IMR-90 (cell line): ENCODE results near the gene TTC9. TPM values are rescaled to one million over a fixed set of nuclear protein-coding genes. Genes with fewer than 3 reads are reported as not detected.

Experiments
- ATAC-seq: fragments of 200-7000 bp; cut with Tn5 transposase; 2 replicates; pipeline ENCODE4 v1.9.1; 2020; ENCODE audit warnings: low read depth, mild to moderate bottlenecking, moderate library complexity
- BruUV-seq: library from RNA; stranded (reverse); fragments of 400-500 nt; replicated peaks from 2 replicates; lab custom pipeline; 2021; lab: Mats Ljungman, UMichigan
- CTCF ChIA-PET: fragments of 300-600 bp; formaldehyde crosslinking; extraction: SDS; loops from one replicate; lab custom pipeline; 2021; ENCODE audit warnings: antibody characterized with exemption; lab: Yijun Ruan, JAX
- POLR2A ChIA-PET: fragments of 300-600 bp; sonication (Branson Sonifier 250); formaldehyde crosslinking; loops from one replicate; lab custom pipeline; 2022; ENCODE audit warnings: antibody characterized with exemption; ENCODE audit not compliant: unreplicated experiment; lab: Charles Lee
- DNase-seq: peaks from one replicate; pipeline ENCODE4 v3.0.0; 2013
- H2AFZ ChIP-seq: replicated peaks from 2 replicates; pipeline ENCODE3; 2013; ENCODE audit warnings: low read length, mild to moderate bottlenecking; ENCODE audit not compliant: poor library complexity
- H2AK5ac ChIP-seq: 2 replicates; pipeline ENCODE4 v1.6.1; 2013; ENCODE audit warnings: low read depth, low read length, inconsistent platforms
- H2AK9ac ChIP-seq: replicated peaks from 2 replicates; pipeline ENCODE3; 2013; ENCODE audit warnings: mild to moderate bottlenecking, low read depth, low read length, moderate library complexity; ENCODE audit not compliant: poor library complexity
- H2BK120ac ChIP-seq: 2 replicates; pipeline ENCODE4 v1.6.1; 2013; ENCODE audit warnings: low read depth, low read length, inconsistent platforms
- H2BK15ac ChIP-seq: 3 replicates; pipeline ENCODE4 v1.6.1; 2013; ENCODE audit warnings: low read depth, low read length, inconsistent platforms
- H2BK20ac ChIP-seq: 2 replicates; pipeline ENCODE4 v1.6.1; 2013; ENCODE audit warnings: low read depth, mild to moderate bottlenecking, inconsistent platforms, low read length, moderate library complexity
- H2BK5ac ChIP-seq: 2 replicates; pipeline ENCODE4 v1.6.1; 2013; ENCODE audit warnings: mild to moderate bottlenecking, low read depth, low read length, inconsistent platforms; ENCODE audit not compliant: poor library complexity, severe bottlenecking
- H3K14ac ChIP-seq: replicated peaks from 2 replicates; pipeline ENCODE4 v1.6.1; 2013; ENCODE audit warnings: low read depth, low read length, inconsistent platforms
- H3K18ac ChIP-seq: 2 replicates; pipeline ENCODE4 v1.6.1; 2013; ENCODE audit warnings: low read depth, low read length, control low read depth
- H3K23ac ChIP-seq: 2 replicates; pipeline ENCODE4 v1.6.1; 2013; ENCODE audit warnings: low read depth, low read length, inconsistent platforms
- H3K27ac ChIP-seq: 2 replicates; pipeline ENCODE4 v1.5.1; 2013; ENCODE audit warnings: mild to moderate bottlenecking, control low read depth, low read length; ENCODE audit not compliant: insufficient read depth
- H3K27me3 ChIP-seq: 2 replicates; pipeline ENCODE4 v1.6.1; 2013; ENCODE audit warnings: low read length; ENCODE audit not compliant: control insufficient read depth, insufficient read depth
- H3K36me3 ChIP-seq: 2 replicates; pipeline ENCODE4 v1.6.1; 2013; ENCODE audit warnings: low read length, mixed read lengths; ENCODE audit not compliant: control insufficient read depth, insufficient read depth
- H3K4ac ChIP-seq: 2 replicates; pipeline ENCODE4 v1.6.1; 2013; ENCODE audit warnings: low read depth, low read length, inconsistent platforms
- H3K4me1 ChIP-seq: 2 replicates; pipeline ENCODE4 v1.6.1; 2013; ENCODE audit warnings: low read length, mixed read lengths; ENCODE audit not compliant: control insufficient read depth, insufficient read depth
- H3K4me2 ChIP-seq: 2 replicates; pipeline ENCODE4 v1.6.1; 2013; ENCODE audit warnings: low read depth, mild to moderate bottlenecking, control low read depth, low read length, moderate library complexity
- H3K4me3 ChIP-seq: 2 replicates; pipeline ENCODE4 v1.5.1; 2013; ENCODE audit warnings: low read depth, mild to moderate bottlenecking, control low read depth, low read length, moderate library complexity; ENCODE audit not compliant: insufficient read depth
- H3K56ac ChIP-seq: 2 replicates; pipeline ENCODE4 v1.6.1; 2013; ENCODE audit warnings: low read length, inconsistent platforms; ENCODE audit not compliant: insufficient read depth; ENCODE audit errors: extremely low read depth
- H3K79me1 ChIP-seq, 2 experiments: 2 replicates each; pipeline ENCODE4 v1.6.1; 2013; ENCODE audit warnings: low read length in 2 of 2, inconsistent platforms in 1 of 2, low read depth in 1 of 2
- H3K9ac ChIP-seq: 2 replicates; pipeline ENCODE4 v1.6.1; 2013; ENCODE audit warnings: low read depth, low read length, control low read depth
- H3K9me1 ChIP-seq: 2 replicates; pipeline ENCODE4 v1.6.1; 2013; ENCODE audit warnings: low read length, inconsistent platforms; ENCODE audit not compliant: insufficient read depth
- H3K9me3 ChIP-seq: 2 replicates; pipeline ENCODE4 v1.6.1; 2013; ENCODE audit warnings: low read length; ENCODE audit not compliant: control insufficient read depth, insufficient read depth
- H4K20me1 ChIP-seq: 2 replicates; pipeline ENCODE4 v1.6.1; 2013; ENCODE audit warnings: low read length, inconsistent platforms; ENCODE audit not compliant: insufficient read depth
- H4K5ac ChIP-seq: 2 replicates; pipeline ENCODE4 v1.6.1; 2013; ENCODE audit warnings: mild to moderate bottlenecking, low read depth, low read length, control low read depth
- H4K8ac ChIP-seq, 2 experiments: 2 replicates each; pipeline ENCODE4 v1.6.1; 2013; ENCODE audit warnings: low read depth in 2 of 2, low read length in 2 of 2, control low read depth in 1 of 2, inconsistent platforms in 1 of 2
- H4K91ac ChIP-seq: 2 replicates; pipeline ENCODE4 v1.6.1; 2013; ENCODE audit warnings: low read depth, low read length, inconsistent platforms; ENCODE audit not compliant: insufficient read depth
- ELK1 ChIP-seq: fragments of 150-350 bp; IDR thresholded peaks from 2 replicates; pipeline ENCODE4 v1.6.1; 2016; ENCODE audit warnings: low read depth, mild to moderate bottlenecking, low read length, moderate library complexity, borderline replicate concordance
- RAD21 ChIP-seq: IDR thresholded peaks from 2 replicates; pipeline ENCODE4 v1.6.1; 2012; ENCODE audit warnings: low read length, improper control_type of control experiment
- WGBS, 2 experiments: methylation state at CpG; one replicate each; pipeline versions ENCODE4 v1.1.5 to v1.1.7; 2013; ENCODE audit warnings: missing lambda C conversion rate in 2 of 2; ENCODE audit not compliant: insufficient read length in 1 of 2; ENCODE audit errors: extremely low coverage in 2 of 2; 5-methylcytosine and 5-hydroxymethylcytosine counted together
- dilution Hi-C: fragments of 300-500 bp; cut with HindIII; formaldehyde crosslinking; loops from one replicate; pipeline ENCODE4 v1.14.3; 2018; ENCODE audit warnings: low sequenced_read_pairs; ENCODE audit not compliant: unreplicated experiment
- in situ Hi-C: fragments of 300-500 bp; cut with MboI; formaldehyde crosslinking; loops from 3 replicates; pipeline ENCODE4 v1.14.3; 2019; ENCODE audit warnings: low sequenced_read_pairs, inconsistent platforms, mixed read lengths
- intact Hi-C: fragments of 100-400 bp; cut with micrococcal nuclease; formaldehyde crosslinking; loops from 2 replicates; pipeline ENCODE4 v1.10.0; 2022
- polyA plus RNA-seq, 3 experiments: library from polyadenylated mRNA; depleted of rRNA; stranded (reverse); fragments of >200 nt; gene quantifications; 2 replicates each; pipeline ENCODE4 v1.2.3, GENCODE V29; 2012; ENCODE audit warnings: low replicate concordance in 1 of 3
- total RNA-seq: library from RNA; depleted of rRNA; stranded (reverse); fragments of >200 nt; gene quantifications from 2 replicates; pipeline ENCODE4 v1.2.3, GENCODE V29; 2012

The TTC9 gene
- total and polyA plus RNA-seq, 2 of the 4 experiments (the other 2 are of a cell fraction): 0.02 TPM; not detected in 1

GRCh38 chr14:70704960-70705359 lies 63.2 kb downstream of the TTC9 start:
- no peaks in the 10 kb centered on the region for H3K9me3 ChIP-seq
- in situ Hi-C loops: no loop called here
- POLR2A ChIA-PET: no interaction called here
- TF ChIP-seq ELK1: no peak
- TF ChIP-seq RAD21: no peak
- H4K20me1 ChIP-seq: no peaks in the 10 kb centered on the region
- H3K4me2 ChIP-seq: no peak overlapping the region
- no peak overlapping the region for H2AFZ ChIP-seq
- ATAC-seq (no peak), DNase-seq (no peak)
- H3K4ac ChIP-seq: no peak overlapping the region
- no peaks in the 10 kb centered on the region for H3K9me1 ChIP-seq
- H4K5ac ChIP-seq: no peak overlapping the region
- intact Hi-C loops: no loop called here
- no peak overlapping the region for H3K4me3 ChIP-seq
- H3K27ac ChIP-seq: no peak overlapping the region
- no peak overlapping the region for H4K91ac ChIP-seq
- H2BK15ac ChIP-seq: no peak overlapping the region
- peaks cover 11% of the 10 kb centered on the region for H3K27me3 ChIP-seq
- H2BK5ac ChIP-seq: no peak overlapping the region
- H2AK9ac ChIP-seq: no peak overlapping the region
- CTCF ChIA-PET: no interaction called here
- no peaks in the 10 kb centered on the region for H3K4me1 ChIP-seq
- no peak overlapping the region for H3K18ac ChIP-seq
- dilution Hi-C loops: no loop called here
- H3K14ac ChIP-seq: no peak overlapping the region
- no peak overlapping the region for H3K23ac ChIP-seq
- H3K56ac ChIP-seq: no peak overlapping the region
- no peak overlapping the region for H2AK5ac ChIP-seq
- no peak overlapping the region for H4K8ac ChIP-seq
- no peaks in the 10 kb centered on the region for H3K36me3 ChIP-seq
- WGBS, 2 experiments: no CpG with 5 or more reads among the region's 1 CpG
- H3K79me1 ChIP-seq: no peaks in the 10 kb centered on the region
- BruUV-seq: no TSS peak
- no peak overlapping the region for H2BK120ac ChIP-seq
- no peak overlapping the region for H2BK20ac ChIP-seq
- no peak overlapping the region for H3K9ac ChIP-seq
